HG02870 (cell line): ENCODE measurements around the gene WDR83.
"Not testable (repeated sequence)": the region's sequence is repeated elsewhere in the genome, so short reads cannot be mapped to it uniquely, and the experiment has no call there.

Source experiments
- ATAC-seq: cut with Tn5 transposase; IDR thresholded peaks from one replicate; pipeline ENCODE4 v1.9.1; 2021; ENCODE audit warnings: mild to moderate bottlenecking, moderate library complexity; ENCODE audit not compliant: unreplicated experiment

WDR83 gene

DNA sequence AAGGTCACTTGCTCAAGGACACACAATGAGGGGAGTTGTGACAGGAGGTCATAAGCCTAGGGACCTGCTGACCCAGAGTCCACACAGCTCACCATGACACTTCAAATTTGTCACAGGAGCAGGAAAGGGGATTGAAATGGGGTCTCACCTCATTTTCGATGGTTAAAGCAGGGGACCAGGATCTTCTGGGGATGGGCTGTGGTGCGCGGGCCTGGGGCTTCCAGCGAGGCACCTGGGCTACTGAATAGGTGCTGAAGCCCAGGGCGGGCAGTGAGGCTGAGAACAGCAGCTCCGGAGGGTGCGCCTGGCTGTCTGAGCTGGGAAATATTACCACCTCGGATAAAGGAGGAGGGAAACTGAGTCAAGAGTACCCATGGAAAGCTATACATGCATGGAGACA, 11.1 kb upstream of the WDR83 start:
- ATAC-seq: no peak

DNA sequence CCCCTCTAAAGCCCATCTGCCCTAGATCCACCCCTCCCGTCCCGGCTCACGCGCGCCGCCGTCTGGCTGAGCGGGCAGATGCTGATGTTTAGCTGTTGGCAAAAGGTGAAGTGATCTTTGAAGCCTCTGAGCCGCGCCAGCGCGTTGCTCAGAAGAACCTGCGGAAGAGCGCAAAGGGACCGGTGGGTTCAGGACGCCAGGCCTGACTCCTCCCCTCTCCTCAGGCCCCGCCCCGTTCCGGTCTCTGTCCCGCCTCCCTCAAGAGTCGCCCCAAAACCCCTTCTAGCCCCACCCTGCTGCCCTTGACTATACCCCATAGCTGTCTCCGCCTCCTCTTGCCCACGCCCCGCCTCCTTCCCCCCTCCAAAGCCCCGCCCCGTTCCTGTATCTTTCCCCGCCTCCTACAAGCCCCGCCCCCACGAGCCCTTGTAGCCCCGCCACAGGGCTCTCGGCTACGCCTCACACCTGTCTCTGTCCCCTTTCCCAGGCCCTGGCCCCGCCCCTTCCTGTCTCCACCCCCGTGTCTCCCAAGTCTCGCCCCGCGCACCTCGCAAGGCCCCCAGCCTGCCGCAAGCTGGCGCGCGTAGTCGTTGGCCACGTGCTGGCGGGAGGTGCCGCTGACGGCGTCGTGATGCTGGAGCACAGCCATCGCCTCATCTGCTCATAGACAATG, 9.6 kb upstream of the WDR83 start:
- ATAC-seq: no peak

DNA sequence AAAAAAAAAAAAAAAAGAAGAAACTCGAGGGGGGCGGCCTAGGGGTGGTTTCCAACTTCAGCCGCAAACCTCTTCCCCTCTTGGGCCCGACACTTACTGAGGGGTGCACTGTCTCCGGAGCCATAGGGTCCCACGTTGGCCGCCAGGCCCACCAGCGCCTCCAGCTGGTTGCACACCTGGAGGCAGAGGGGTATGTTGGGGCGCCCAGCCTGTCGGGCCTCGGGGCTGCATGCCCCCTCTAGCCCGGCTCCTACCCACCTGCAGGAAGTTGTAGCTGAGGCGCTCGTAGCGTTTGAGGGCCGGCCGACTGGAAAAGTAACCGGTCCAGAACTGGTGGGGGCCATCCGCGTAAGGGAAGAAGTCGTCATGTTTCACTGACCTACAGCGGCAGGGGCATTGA, 8.6 kb upstream of the WDR83 start:
- ATAC-seq: no peak

DNA sequence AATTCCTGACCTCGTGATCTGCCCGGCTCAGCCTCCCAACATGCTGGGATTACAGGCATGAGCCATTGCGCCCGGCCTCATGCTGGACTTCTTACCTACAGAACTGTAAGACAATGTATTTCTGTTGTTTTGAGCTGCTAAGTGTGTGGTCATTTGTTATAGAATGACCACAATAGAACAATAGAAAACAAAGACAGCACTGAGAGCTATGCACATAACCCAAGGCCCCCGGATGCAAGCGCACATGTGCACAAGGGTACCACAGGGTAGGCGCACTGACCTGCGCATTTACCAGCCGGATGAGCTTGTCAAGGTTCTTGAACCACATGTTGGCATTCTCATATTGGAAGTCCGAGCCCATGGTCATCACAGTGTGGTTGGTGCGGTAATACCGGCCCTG, 5.6 kb upstream of the WDR83 start:
- no peak for ATAC-seq

DNA sequence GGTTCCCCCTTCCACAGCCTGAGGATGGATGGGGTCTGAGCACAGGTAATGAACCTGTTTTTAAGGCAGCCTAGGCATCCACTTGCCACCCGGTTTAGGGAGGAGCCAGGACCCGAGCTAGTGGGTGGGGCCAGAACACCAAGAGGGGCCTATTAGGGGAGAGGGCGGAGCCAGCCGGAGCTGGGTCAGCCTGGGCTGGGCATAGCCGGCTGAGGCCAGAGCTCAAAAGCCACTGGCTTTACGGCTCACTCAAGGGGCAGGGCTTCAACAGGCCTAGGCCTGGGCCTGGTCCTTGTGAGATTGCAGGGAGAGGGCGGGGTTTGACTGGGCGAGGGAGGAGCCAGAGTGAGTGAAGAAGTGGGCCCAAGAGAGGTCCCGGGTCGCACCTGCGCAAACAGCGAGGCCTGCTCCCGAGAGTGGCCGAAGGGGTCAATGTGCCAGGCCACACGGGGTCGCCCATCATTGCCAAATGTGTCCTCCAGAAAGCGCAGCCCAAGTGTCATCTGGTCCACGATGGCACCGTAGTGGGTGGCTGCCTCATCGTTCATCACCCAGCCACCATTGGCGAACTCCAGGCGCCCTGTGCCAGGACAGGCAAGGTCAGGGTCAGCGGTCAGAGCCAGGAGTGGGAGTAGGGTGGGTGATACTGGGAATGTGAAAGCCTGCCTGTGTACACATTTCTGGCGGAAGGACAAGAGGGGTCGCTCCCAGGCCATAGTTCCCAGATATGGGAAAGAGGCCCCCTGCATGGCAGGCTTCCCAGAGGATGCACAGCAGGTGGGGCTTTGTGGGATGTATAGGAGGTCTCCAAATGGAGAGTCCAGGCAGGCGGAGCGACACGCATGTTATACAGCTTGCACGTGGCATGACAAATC, 2.0 kb upstream of the WDR83 start:
- ATAC-seq: no peak

DNA sequence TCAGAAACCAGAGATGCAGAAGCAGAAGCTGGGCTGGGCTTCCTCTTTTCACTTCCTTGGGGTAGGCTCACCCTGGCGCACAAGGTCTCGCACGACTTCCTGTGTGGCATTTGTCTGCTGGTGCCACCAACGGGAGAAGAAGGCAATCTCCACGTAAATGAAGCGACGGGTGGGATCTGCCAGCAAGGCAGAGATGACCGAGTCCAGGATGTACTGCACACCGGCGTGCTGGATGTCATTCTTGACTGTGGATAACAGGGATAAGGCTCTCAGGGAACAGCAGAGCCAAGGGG, 1.4 kb upstream of the WDR83 start:
- ATAC-seq: no peak

DNA sequence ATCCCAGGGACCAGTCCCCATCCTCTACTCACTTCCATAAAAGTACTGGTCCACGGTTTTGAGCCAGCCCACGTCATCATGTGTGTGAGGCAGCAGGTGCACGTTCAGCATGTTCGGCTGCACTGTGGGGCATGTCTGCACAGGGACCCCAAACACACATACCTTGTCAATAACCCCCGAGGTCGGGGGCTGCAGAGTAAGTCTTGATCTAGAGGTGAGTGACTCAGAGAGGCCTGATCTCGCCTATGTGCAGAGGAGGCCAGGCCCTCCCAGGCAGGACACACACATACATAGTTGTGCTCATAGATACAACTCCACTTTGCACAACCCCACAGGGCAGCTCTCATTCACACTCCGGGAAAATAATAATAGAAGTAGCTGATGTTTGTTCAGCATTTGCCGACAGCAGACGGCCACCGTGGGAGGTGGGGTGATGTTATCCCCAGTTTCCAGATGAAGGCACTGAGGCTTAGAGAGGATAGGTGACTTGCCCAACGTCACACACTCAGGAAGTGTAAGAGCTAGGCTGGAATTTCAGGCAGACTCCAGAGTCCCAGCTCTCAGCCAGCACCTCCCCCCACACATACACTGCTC, 839 bp upstream of the WDR83 start:
- ATAC-seq: no peak

DNA sequence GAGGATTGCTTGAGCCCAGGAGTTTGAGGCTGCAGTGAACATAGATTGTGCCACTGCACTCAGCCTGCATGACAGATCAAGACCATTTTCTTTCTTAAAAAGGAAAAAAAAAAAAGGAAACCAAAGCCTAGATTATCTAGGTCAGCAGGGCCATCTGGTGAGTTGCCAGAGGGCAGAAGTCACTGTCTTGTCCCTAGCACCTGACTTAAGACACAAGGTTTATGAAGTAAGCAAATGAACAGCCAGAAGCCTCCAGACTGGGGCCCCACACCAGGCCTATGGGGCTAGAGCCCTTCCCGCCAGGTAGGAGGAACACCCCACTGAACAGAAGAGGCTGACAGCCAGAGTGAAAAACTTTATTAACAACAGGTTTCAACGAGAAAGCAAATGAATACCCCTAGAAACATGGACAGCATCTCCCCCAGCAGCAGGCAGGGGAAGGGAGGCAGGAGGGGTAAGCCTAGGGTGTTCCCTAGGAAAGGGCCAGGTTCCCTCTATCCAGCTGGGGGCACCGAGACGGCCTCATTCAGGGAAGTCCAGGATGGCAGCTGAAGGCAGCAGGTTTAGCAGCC, 1.2 kb downstream of the WDR83 start:
- ATAC-seq: no peak

DNA sequence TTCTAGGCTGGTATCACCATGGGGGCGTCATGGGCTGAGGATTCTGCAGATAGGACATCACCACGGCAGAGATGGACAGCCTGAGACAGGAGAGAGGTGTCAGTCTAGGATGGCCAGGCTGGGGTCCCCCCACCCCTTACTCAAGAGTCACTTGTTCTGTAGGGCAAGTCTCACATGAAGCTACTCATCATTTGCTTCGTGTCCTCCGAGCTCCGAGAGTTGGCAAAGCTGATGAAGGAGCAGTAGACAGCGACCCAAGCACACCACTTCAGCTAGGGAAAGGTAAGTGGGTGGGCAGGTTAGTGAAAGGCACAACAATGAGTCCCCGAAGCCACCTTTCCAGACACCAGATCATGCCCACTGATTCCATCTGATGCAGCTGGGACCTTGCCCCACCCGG, 1.7 kb downstream of the WDR83 start:
- no peak for ATAC-seq

DNA sequence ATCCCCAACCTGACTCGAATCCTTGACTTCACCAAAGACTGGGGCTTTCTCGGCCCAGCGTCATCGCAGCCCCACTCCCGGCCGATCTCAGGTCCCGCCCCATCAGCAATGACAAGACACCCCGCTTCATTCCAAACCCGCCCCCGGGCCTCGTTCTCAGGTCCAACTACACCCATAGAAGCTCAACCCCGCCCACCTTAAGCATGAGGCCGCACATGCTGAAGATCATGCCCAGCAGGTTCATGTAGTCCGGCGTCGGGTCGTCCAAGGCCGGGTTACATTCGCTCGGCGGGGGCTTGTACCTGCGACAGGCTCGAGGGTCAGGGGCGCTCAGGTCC, 2.3 kb downstream of the WDR83 start:
- ATAC-seq: no peak

DNA sequence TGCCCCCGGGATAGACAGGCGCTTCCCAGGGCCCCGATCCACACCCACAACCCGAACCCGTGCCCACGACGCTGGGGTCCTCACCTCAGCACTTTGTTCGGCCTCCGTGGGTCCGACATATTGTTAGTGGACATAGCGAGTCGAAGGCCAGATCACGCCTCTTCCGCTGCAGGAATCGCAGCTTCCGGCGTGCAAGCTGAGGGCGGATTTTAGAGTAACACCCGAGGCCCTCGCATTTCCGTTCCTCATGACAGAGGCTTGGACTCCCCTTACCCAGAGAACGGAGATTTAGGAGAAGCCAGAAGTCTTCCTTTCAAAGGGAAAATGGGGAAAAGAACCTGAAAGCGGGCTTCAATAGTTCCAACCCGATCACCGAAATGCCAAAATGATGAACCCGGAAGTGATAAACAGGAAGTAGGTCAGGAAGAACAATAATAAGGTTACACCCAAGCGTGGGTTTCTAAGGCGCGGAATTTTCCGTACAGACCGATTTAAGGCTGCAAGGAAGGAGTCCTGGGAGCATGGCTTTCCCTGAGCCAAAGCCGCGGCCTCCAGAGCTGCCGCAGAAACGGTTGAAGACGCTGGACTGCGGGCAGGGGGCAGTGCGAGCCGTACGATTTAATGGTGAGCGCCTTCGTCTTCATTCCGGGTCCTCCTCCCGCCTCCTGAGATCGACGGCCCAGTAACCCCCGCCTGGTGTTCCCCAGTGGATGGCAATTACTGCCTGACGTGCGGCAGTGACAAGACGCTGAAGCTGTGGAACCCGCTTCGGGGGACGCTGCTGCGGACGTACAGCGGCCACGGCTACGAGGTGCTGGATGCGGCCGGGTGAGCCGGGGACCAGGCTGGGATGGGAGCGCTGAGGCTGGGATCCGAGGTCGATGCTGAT, 2.9 kb downstream of the WDR83 start:
- no peak for ATAC-seq

DNA sequence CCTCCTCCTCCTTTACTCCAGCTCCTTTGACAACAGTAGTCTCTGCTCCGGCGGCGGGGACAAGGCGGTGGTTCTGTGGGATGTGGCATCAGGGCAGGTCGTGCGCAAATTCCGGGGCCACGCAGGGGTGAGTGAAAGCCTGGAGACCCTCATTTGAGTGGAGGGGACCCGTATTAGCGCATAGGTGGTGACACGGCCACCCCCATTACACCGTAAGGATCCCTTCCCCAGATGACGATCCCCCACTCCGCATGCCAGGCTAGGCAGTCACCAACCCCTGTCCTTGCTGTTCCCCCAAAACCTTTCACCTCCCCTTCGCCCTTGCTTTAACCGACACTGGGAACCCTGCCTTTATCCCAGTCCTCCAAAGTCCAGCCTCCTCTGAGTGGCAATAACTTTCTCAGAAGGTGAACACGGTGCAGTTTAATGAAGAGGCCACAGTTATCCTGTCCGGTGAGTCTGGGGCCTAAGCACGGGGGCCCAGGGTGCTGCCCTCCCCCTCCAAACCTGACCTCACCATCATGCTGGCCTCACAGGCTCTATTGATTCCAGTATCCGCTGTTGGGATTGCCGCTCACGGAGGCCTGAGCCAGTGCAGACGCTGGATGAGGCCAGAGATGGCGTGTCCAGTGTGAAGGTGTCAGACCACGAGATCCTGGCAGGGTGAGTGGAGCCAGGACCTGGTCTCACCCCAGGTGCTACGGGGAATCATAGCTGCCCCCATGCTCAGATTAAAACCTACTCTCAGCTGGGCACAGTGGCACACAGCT, 3.7 kb downstream of the WDR83 start:
- ATAC-seq: no peak

DNA sequence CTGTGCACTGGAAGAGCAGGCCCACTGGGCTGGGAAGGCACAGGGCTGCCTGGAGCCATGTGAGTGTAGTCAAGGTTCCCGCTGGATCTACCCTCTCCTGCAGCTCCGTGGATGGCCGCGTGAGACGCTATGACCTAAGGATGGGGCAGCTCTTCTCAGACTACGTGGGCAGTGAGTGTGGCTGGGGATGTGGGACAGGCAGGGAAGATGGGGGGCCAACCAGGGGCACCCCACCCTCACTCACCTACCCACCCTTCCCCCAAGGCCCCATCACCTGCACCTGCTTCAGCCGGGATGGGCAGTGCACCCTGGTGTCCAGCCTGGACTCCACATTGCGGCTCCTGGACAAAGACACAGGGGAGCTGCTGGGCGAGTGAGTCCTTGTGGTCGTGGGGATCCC, 6.1 kb downstream of the WDR83 start:
- ATAC-seq: no peak

DNA sequence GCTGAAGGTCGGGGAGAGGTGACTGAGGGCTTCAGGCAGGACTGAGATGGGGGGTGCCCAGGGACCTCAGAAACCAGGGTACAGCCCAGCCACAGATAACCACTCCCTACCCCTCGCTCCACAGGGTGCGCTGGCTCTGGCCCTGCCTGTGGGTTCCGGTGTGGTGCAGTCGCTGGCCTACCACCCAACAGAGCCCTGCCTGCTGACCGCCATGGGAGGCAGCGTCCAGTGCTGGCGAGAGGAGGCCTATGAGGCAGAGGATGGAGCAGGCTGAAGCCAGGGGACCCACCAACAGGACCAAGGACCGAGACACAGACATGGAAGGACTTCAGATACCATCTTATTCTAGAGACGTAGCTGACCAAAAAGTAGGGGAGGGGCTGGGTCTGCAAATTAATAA, 8.8 kb downstream of the WDR83 start:
- ATAC-seq: no peak

DNA sequence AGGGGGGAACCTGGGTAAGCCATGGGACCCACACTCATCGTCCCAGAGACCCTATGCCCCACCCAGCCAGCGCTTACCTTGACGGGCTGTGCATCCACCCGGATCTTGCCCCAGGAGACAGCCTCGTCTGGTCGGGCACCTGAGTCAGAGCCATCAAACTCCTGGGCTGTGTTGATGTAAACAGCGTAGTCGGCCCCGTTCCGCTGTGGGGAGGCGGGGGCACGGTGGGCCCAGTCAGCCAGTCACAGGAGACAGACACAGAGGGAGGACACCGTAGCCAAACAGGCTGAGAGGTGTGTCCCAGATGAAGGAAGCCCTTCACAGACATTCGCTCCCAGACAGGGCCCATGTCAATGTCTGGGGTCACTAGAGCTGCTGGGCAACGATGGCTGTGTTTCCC, 9.3 kb downstream of the WDR83 start:
- ATAC-seq: no peak

DNA sequence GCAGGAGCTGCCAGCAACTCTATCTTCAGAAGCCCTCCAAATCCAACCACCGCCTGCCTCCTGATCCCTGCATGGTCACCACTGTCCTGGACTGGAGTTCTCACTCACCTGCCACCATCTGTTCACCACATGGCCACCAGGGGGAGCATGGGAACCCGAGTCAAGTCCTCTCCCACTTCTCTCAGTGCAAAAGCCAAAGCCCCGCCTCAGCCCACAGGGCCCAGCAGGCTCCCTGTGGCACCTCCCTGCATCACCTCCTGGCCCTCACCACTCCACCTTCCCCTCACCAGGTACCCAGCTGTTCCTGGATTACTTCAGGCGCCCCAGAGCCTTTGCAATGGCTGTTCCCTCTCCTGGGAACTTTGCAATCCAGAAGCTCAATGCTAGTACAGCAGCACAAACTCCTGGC, 9.8 kb downstream of the WDR83 start:
- ATAC-seq: no peak

DNA sequence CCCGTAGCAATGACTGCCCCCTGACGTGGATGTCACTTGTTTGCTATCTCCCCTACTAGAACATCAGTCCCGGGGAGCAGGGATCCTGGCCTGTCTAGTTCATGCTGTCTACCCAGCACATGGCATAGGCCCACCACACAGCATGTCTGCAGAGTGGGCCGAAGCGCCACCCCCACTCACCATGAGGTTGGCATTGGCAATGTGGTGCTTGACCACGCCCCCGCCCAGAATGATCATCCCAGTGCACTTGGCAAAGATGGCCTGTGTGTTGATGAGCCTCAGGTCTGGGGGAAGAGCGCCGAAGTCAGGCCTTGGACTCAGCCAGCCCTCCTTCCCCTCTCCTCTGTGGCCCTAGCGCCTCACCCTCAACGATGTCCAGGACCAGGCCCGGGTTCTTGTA, 10.3 kb downstream of the WDR83 start:
- ATAC-seq: no peak

DNA sequence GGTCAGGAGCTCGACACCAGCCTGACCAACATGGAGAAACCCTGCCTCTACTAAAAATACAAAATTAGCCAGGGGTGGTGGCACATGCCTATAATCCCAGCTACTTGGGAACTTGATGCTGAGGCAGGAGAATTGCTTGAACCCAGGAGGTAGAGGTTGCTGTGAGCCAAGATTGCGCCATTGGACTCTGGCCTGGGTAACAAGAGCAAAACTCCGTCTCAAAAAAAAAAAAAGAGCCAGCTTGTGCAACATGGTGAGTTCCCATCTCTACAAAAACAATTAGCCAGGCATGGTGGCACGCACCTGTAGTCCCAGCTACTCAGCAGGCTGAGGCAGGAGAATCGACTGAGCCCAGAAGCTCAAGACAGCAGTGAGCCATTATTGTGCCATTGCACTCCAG, 11.4 kb downstream of the WDR83 start:
- ATAC-seq: not testable (repeated sequence)

DNA sequence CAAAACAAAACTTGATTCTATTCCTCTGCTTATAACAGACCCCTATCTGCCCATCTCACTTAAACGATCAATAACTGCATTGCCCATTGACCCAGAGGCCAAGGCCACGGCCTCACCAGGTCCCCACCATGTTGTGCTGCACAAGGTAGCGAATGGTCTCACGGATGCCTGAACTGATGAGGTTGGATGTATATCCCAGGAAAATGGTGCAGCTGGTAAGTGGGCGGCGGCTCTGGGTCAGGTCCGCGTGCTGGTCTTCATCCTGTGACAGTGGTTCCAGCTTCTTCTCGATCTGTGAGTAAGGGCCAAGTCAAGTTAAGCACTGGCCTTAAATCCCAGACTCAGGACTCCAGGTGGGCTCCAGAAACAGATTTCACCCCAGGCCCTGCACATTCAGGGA, 13.4 kb downstream of the WDR83 start:
- ATAC-seq: no peak
